Vein endothelial cell (primary cell): ENCODE data around the gene PTPN14. TPM values are rescaled to one million over a fixed set of nuclear protein-coding genes. Genes with fewer than 3 reads are reported as not detected.

Experiments
- total RNA-seq: library from RNA; depleted of rRNA; stranded (reverse); fragments of >200 nt; gene quantifications from 2 replicates; pipeline ENCODE4 v1.2.3, GENCODE V29; 2012

The PTPN14 gene
- total RNA-seq: 93.8 and 108 TPM in 2 replicates

GRCh38 chr1:214551436-214552173 is at the start of gene PTPN14:
Gene PTPN14 (minus strand): TSS chr1:214551602. CDS start chr1:214464803, 86,799 bp downstream.

Other genes with a start within 250 kb of the PTPN14 start
- gene CENPF, start 51.6 kb upstream of the PTPN14 start, total RNA-seq: 20.9 and 45.8 TPM in 2 replicates